IMR-90 (cell line): ENCODE measurements around the gene TRMT1. TPM values are rescaled to one million over a fixed set of nuclear protein-coding genes. Genes with fewer than 3 reads are reported as not detected.

Experiments used
- ATAC-seq: fragments of 200-7000 bp; cut with Tn5 transposase; 2 replicates; pipeline ENCODE4 v1.9.1; 2020; ENCODE audit warnings: low read depth, mild to moderate bottlenecking, moderate library complexity
- BruUV-seq: library from RNA; stranded (reverse); fragments of 400-500 nt; replicated peaks from 2 replicates; lab custom pipeline; 2021; lab: Mats Ljungman, UMichigan
- CTCF ChIA-PET: fragments of 300-600 bp; formaldehyde crosslinking; extraction: SDS; loops from one replicate; lab custom pipeline; 2021; ENCODE audit warnings: antibody characterized with exemption; lab: Yijun Ruan, JAX
- POLR2A ChIA-PET: fragments of 300-600 bp; sonication (Branson Sonifier 250); formaldehyde crosslinking; loops from one replicate; lab custom pipeline; 2022; ENCODE audit warnings: antibody characterized with exemption; ENCODE audit not compliant: unreplicated experiment; lab: Charles Lee
- DNase-seq: peaks from one replicate; pipeline ENCODE4 v3.0.0; 2013
- H2AFZ ChIP-seq: replicated peaks from 2 replicates; pipeline ENCODE3; 2013; ENCODE audit warnings: low read length, mild to moderate bottlenecking; ENCODE audit not compliant: poor library complexity
- H2AK5ac ChIP-seq: 2 replicates; pipeline ENCODE4 v1.6.1; 2013; ENCODE audit warnings: low read depth, low read length, inconsistent platforms
- H2AK9ac ChIP-seq: replicated peaks from 2 replicates; pipeline ENCODE3; 2013; ENCODE audit warnings: mild to moderate bottlenecking, low read depth, low read length, moderate library complexity; ENCODE audit not compliant: poor library complexity
- H2BK120ac ChIP-seq: 2 replicates; pipeline ENCODE4 v1.6.1; 2013; ENCODE audit warnings: low read depth, low read length, inconsistent platforms
- H2BK15ac ChIP-seq: 3 replicates; pipeline ENCODE4 v1.6.1; 2013; ENCODE audit warnings: low read depth, low read length, inconsistent platforms
- H2BK20ac ChIP-seq: 2 replicates; pipeline ENCODE4 v1.6.1; 2013; ENCODE audit warnings: low read depth, mild to moderate bottlenecking, inconsistent platforms, low read length, moderate library complexity
- H2BK5ac ChIP-seq: 2 replicates; pipeline ENCODE4 v1.6.1; 2013; ENCODE audit warnings: mild to moderate bottlenecking, low read depth, low read length, inconsistent platforms; ENCODE audit not compliant: poor library complexity, severe bottlenecking
- H3K14ac ChIP-seq: replicated peaks from 2 replicates; pipeline ENCODE4 v1.6.1; 2013; ENCODE audit warnings: low read depth, low read length, inconsistent platforms
- H3K18ac ChIP-seq: 2 replicates; pipeline ENCODE4 v1.6.1; 2013; ENCODE audit warnings: low read depth, low read length, control low read depth
- H3K23ac ChIP-seq: 2 replicates; pipeline ENCODE4 v1.6.1; 2013; ENCODE audit warnings: low read depth, low read length, inconsistent platforms
- H3K27ac ChIP-seq: 2 replicates; pipeline ENCODE4 v1.5.1; 2013; ENCODE audit warnings: mild to moderate bottlenecking, control low read depth, low read length; ENCODE audit not compliant: insufficient read depth
- H3K27me3 ChIP-seq: 2 replicates; pipeline ENCODE4 v1.6.1; 2013; ENCODE audit warnings: low read length; ENCODE audit not compliant: control insufficient read depth, insufficient read depth
- H3K36me3 ChIP-seq: 2 replicates; pipeline ENCODE4 v1.6.1; 2013; ENCODE audit warnings: low read length, mixed read lengths; ENCODE audit not compliant: control insufficient read depth, insufficient read depth
- H3K4ac ChIP-seq: 2 replicates; pipeline ENCODE4 v1.6.1; 2013; ENCODE audit warnings: low read depth, low read length, inconsistent platforms
- H3K4me1 ChIP-seq: 2 replicates; pipeline ENCODE4 v1.6.1; 2013; ENCODE audit warnings: low read length, mixed read lengths; ENCODE audit not compliant: control insufficient read depth, insufficient read depth
- H3K4me2 ChIP-seq: 2 replicates; pipeline ENCODE4 v1.6.1; 2013; ENCODE audit warnings: low read depth, mild to moderate bottlenecking, control low read depth, low read length, moderate library complexity
- H3K4me3 ChIP-seq: 2 replicates; pipeline ENCODE4 v1.5.1; 2013; ENCODE audit warnings: low read depth, mild to moderate bottlenecking, control low read depth, low read length, moderate library complexity; ENCODE audit not compliant: insufficient read depth
- H3K56ac ChIP-seq: 2 replicates; pipeline ENCODE4 v1.6.1; 2013; ENCODE audit warnings: low read length, inconsistent platforms; ENCODE audit not compliant: insufficient read depth; ENCODE audit errors: extremely low read depth
- H3K79me1 ChIP-seq, 2 experiments: 2 replicates each; pipeline ENCODE4 v1.6.1; 2013; ENCODE audit warnings: low read length in 2 of 2, inconsistent platforms in 1 of 2, low read depth in 1 of 2
- H3K9ac ChIP-seq: 2 replicates; pipeline ENCODE4 v1.6.1; 2013; ENCODE audit warnings: low read depth, low read length, control low read depth
- H3K9me1 ChIP-seq: 2 replicates; pipeline ENCODE4 v1.6.1; 2013; ENCODE audit warnings: low read length, inconsistent platforms; ENCODE audit not compliant: insufficient read depth
- H3K9me3 ChIP-seq: 2 replicates; pipeline ENCODE4 v1.6.1; 2013; ENCODE audit warnings: low read length; ENCODE audit not compliant: control insufficient read depth, insufficient read depth
- H4K20me1 ChIP-seq: 2 replicates; pipeline ENCODE4 v1.6.1; 2013; ENCODE audit warnings: low read length, inconsistent platforms; ENCODE audit not compliant: insufficient read depth
- H4K5ac ChIP-seq: 2 replicates; pipeline ENCODE4 v1.6.1; 2013; ENCODE audit warnings: mild to moderate bottlenecking, low read depth, low read length, control low read depth
- H4K8ac ChIP-seq, 2 experiments: 2 replicates each; pipeline ENCODE4 v1.6.1; 2013; ENCODE audit warnings: low read depth in 2 of 2, low read length in 2 of 2, control low read depth in 1 of 2, inconsistent platforms in 1 of 2
- H4K91ac ChIP-seq: 2 replicates; pipeline ENCODE4 v1.6.1; 2013; ENCODE audit warnings: low read depth, low read length, inconsistent platforms; ENCODE audit not compliant: insufficient read depth
- BHLHE40 ChIP-seq: fragments of 150-350 bp; IDR thresholded peaks from 2 replicates; pipeline ENCODE4 v1.6.1; 2016; ENCODE audit warnings: mild to moderate bottlenecking, low read depth, low read length
- CEBPB ChIP-seq: IDR thresholded peaks from 2 replicates; pipeline ENCODE4 v1.6.1; 2012; ENCODE audit warnings: low read depth, low read length, improper control_type of control experiment
- CHD1 ChIP-seq: IDR thresholded peaks from 2 replicates; pipeline ENCODE4 v1.6.1; 2012; ENCODE audit warnings: low read depth, low read length, improper control_type of control experiment
- ELK1 ChIP-seq: fragments of 150-350 bp; IDR thresholded peaks from 2 replicates; pipeline ENCODE4 v1.6.1; 2016; ENCODE audit warnings: low read depth, mild to moderate bottlenecking, low read length, moderate library complexity, borderline replicate concordance
- FOS ChIP-seq: fragments of 150-350 bp; IDR thresholded peaks from 2 replicates; pipeline ENCODE4 v1.6.1; 2016; ENCODE audit warnings: low read depth, low read length
- MAFK ChIP-seq: IDR thresholded peaks from 2 replicates; pipeline ENCODE4 v1.6.1; 2012; ENCODE audit warnings: low read depth, low read length, improper control_type of control experiment
- MAZ ChIP-seq: IDR thresholded peaks from 2 replicates; pipeline ENCODE4 v1.6.1; 2012; ENCODE audit warnings: low read depth, mild to moderate bottlenecking, low read length, improper control_type of control experiment, moderate library complexity, borderline replicate concordance
- MXI1 ChIP-seq: IDR thresholded peaks from 2 replicates; pipeline ENCODE4 v1.6.1; 2012; ENCODE audit warnings: low read depth, mild to moderate bottlenecking, low read length, moderate library complexity, borderline replicate concordance
- NFE2L2 ChIP-seq: fragments of 150-350 bp; IDR thresholded peaks from 2 replicates; pipeline ENCODE4 v1.6.1; 2016; ENCODE audit warnings: low read depth, mild to moderate bottlenecking, low read length
- POLR2A ChIP-seq: IDR thresholded peaks from 2 replicates; pipeline ENCODE4 v1.6.1; 2012; ENCODE audit warnings: mild to moderate bottlenecking, low read depth, low read length
- RAD21 ChIP-seq: IDR thresholded peaks from 2 replicates; pipeline ENCODE4 v1.6.1; 2012; ENCODE audit warnings: low read length, improper control_type of control experiment
- RCOR1 ChIP-seq: IDR thresholded peaks from 2 replicates; pipeline ENCODE4 v1.6.1; 2012; ENCODE audit warnings: mild to moderate bottlenecking, low read length, improper control_type of control experiment; ENCODE audit not compliant: insufficient replicate concordance
- RFX5 ChIP-seq: IDR thresholded peaks from 2 replicates; pipeline ENCODE4 v1.8.0; 2012; ENCODE audit warnings: low read depth, mild to moderate bottlenecking, low read length, moderate library complexity
- SMC3 ChIP-seq: fragments of 150-350 bp; IDR thresholded peaks from 2 replicates; pipeline ENCODE4 v1.6.1; 2016; ENCODE audit warnings: low read depth, mild to moderate bottlenecking, antibody characterized with exemption, low read length, moderate library complexity
- USF2 ChIP-seq: fragments of 150-350 bp; IDR thresholded peaks from 2 replicates; pipeline ENCODE4 v1.6.1; 2017; ENCODE audit warnings: mild to moderate bottlenecking, antibody characterized with exemption, low read length, low read depth
- WGBS, 2 experiments: methylation state at CpG; one replicate each; pipeline versions ENCODE4 v1.1.5 to v1.1.7; 2013; ENCODE audit warnings: missing lambda C conversion rate in 2 of 2; ENCODE audit not compliant: insufficient read length in 1 of 2; ENCODE audit errors: extremely low coverage in 2 of 2; 5-methylcytosine and 5-hydroxymethylcytosine counted together
- dilution Hi-C: fragments of 300-500 bp; cut with HindIII; formaldehyde crosslinking; loops from one replicate; pipeline ENCODE4 v1.14.3; 2018; ENCODE audit warnings: low sequenced_read_pairs; ENCODE audit not compliant: unreplicated experiment
- in situ Hi-C: fragments of 300-500 bp; cut with MboI; formaldehyde crosslinking; loops from 3 replicates; pipeline ENCODE4 v1.14.3; 2019; ENCODE audit warnings: low sequenced_read_pairs, inconsistent platforms, mixed read lengths
- intact Hi-C: fragments of 100-400 bp; cut with micrococcal nuclease; formaldehyde crosslinking; loops from 2 replicates; pipeline ENCODE4 v1.10.0; 2022
- polyA plus RNA-seq, 3 experiments: library from polyadenylated mRNA; depleted of rRNA; stranded (reverse); fragments of >200 nt; gene quantifications; 2 replicates each; pipeline ENCODE4 v1.2.3, GENCODE V29; 2012; ENCODE audit warnings: low replicate concordance in 1 of 3
- total RNA-seq: library from RNA; depleted of rRNA; stranded (reverse); fragments of >200 nt; gene quantifications from 2 replicates; pipeline ENCODE4 v1.2.3, GENCODE V29; 2012
- TF ChIP-seq, protein P1 (sequence below): conservative IDR thresholded peaks from 2 replicates; pipeline ENCODE4 v1.5.1; 2012; ENCODE audit warnings: mild to moderate bottlenecking, low read depth, low read length, improper control_type of control experiment

Gene TRMT1
- total and polyA plus RNA-seq, 2 of the 4 experiments (the other 2 are of a cell fraction) = 28.3 to 56.0 TPM

DNA sequence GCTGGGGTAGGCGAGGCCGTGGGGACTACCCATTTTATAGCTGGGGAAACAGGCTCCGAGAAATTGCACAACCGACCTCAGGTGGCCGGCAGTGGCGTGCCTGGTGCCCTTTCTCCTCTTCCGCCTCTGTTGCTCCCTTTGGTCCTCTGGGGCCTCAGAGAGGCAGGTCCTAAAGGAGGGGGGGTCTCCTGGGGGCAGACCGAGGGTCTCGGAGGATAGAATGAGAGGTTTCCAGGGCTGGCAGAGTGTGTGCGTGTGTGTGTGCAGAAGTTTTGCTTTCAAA is 22.3 kb upstream of the TRMT1 start:
- peaks cover 1% of the 10 kb centered on the region for H3K9me1 ChIP-seq
- no peak overlapping the region for H3K27ac ChIP-seq
- dilution Hi-C loops = no loop called here
- H3K9ac ChIP-seq = no peak overlapping the region
- no TSS peak for BruUV-seq
- peaks cover 18 to 66% of the 10 kb centered on the region in 2 experiments; a peak in 3 of 4 replicates for H3K79me1 ChIP-seq
- no peak overlapping the region for H2BK20ac ChIP-seq
- H3K4ac ChIP-seq = no peak overlapping the region
- H4K8ac ChIP-seq = no peak overlapping the region
- no peak overlapping the region for H3K56ac ChIP-seq
- H3K23ac ChIP-seq = no peak overlapping the region
- 100% methylated on average over 2 of the region's 10 CpGs; no CpG with 5 or more reads in 1 of the 2 experiments for WGBS, 2 experiments
- no peak overlapping the region for H3K4me2 ChIP-seq
- no peak overlapping the region for H3K14ac ChIP-seq
- no peaks in the 10 kb centered on the region for H3K27me3 ChIP-seq
- POLR2A ChIA-PET = no interaction called here
- peaks cover 45% of the 10 kb centered on the region for H3K36me3 ChIP-seq
- no peaks in the 10 kb centered on the region for H3K9me3 ChIP-seq
- H4K20me1 ChIP-seq = peaks cover 37% of the 10 kb centered on the region
- in situ Hi-C loops = no loop called here
- no peak overlapping the region for H2AK5ac ChIP-seq
- H4K91ac ChIP-seq = no peak overlapping the region
- H2BK15ac ChIP-seq = no peak overlapping the region
- H3K18ac ChIP-seq = no peak overlapping the region
- no peak for TF ChIP-seq MXI1
- no peak for TF ChIP-seq USF2
- no peak for TF ChIP-seq FOS
- TF ChIP-seq MAFK = no peak
- TF ChIP-seq CEBPB = no peak
- TF ChIP-seq POLR2A = no peak
- TF ChIP-seq MAZ = no peak
- no peak for TF ChIP-seq BHLHE40
- TF ChIP-seq RAD21 = no peak
- no peak for TF ChIP-seq SMC3
- TF ChIP-seq NFE2L2 = no peak
- no peak for TF ChIP-seq RFX5
- TF ChIP-seq, protein P1, sequence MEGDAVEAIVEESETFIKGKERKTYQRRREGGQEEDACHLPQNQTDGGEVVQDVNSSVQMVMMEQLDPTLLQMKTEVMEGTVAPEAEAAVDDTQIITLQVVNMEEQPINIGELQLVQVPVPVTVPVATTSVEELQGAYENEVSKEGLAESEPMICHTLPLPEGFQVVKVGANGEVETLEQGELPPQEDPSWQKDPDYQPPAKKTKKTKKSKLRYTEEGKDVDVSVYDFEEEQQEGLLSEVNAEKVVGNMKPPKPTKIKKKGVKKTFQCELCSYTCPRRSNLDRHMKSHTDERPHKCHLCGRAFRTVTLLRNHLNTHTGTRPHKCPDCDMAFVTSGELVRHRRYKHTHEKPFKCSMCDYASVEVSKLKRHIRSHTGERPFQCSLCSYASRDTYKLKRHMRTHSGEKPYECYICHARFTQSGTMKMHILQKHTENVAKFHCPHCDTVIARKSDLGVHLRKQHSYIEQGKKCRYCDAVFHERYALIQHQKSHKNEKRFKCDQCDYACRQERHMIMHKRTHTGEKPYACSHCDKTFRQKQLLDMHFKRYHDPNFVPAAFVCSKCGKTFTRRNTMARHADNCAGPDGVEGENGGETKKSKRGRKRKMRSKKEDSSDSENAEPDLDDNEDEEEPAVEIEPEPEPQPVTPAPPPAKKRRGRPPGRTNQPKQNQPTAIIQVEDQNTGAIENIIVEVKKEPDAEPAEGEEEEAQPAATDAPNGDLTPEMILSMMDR = no peak
- TF ChIP-seq CHD1 = no peak
- no peak for TF ChIP-seq ELK1
- TF ChIP-seq RCOR1 = no peak
- H4K5ac ChIP-seq = no peak overlapping the region
- ATAC-seq (no peak), DNase-seq (no peak)
- H2BK5ac ChIP-seq = no peak overlapping the region
- intact Hi-C loops = no loop called here
- CTCF ChIA-PET = no interaction called here
- no peak overlapping the region for H2AK9ac ChIP-seq
- H2AFZ ChIP-seq = no peak overlapping the region
- peaks cover 2% of the 10 kb centered on the region; the same call in 1 of the 2 replicates for H3K4me1 ChIP-seq
- no peak overlapping the region for H3K4me3 ChIP-seq
- H2BK120ac ChIP-seq = no peak overlapping the region
